ENCODE results near the gene EGFL8. TPM values are rescaled to one million over a fixed set of nuclear protein-coding genes. Genes with fewer than 3 reads are reported as not detected.

Gene EGFL8
- total and polyA plus RNA-seq, 9 of the 15 experiments (the other 6 are each of a cell fraction or from before 2014, with no cell fraction given), result 2.2 to 47.4 (median 14.2) TPM

GRCh38 chr6:32154514-32155161 is 9.8 kb upstream of the EGFL8 start (continued):
- TF ChIP-seq MNT (conservative IDR thresholded peaks at IDR 0.05) (peak; percentile 92 to 96), KDM1A (IDR thresholded peaks at IDR 0.05) (peak in 1 of 2 experiments; percentile 50; a peak in 1 of 4 replicates), ZBTB7A (IDR thresholded peaks at IDR 0.05; ENCODE audit: borderline replicate concordance, control insufficient read depth, low read depth, low read length) (peak; percentile 93), NONO (IDR thresholded peaks at IDR 0.05; ENCODE audit: low read depth in 2 of 2, low read length in 1 of 2) (peak in 1 of 2 experiments; percentile 89; a peak in 2 of 4 replicates), POLR3G (IDR thresholded peaks at IDR 0.05; ENCODE audit: extremely low read depth, insufficient read length, insufficient replicate concordance) (no peak), FOSL1 (tag; conservative IDR thresholded peaks at IDR 0.05) (peak; percentile 30; the same call in 1 of the 2 replicates), NFRKB (IDR thresholded peaks at IDR 0.05; ENCODE audit: low read depth) (no peak), CTCF (IDR thresholded peaks at IDR 0.05 in 2 of 3, conservative IDR thresholded peaks at IDR 0.05 in 1 of 3; ENCODE audit: insufficient read depth in 2 of 3, low read depth in 1 of 3, low read length in 3 of 3) (peak; percentile 79 to 94 (median 83)), ZNF445 (CRISPR knock-in tag; IDR thresholded peaks at IDR 0.05; ENCODE audit: low read depth) (no peak), HBP1 (CRISPR knock-in tag; IDR thresholded peaks at IDR 0.05) (no peak), NELFE (IDR thresholded peaks at IDR 0.05; ENCODE audit: insufficient read depth, insufficient read length) (no peak), YY1 (IDR thresholded peaks at IDR 0.05; ENCODE audit: borderline replicate concordance in 1 of 3, control insufficient read depth in 1 of 3, extremely low read depth in 1 of 3, insufficient read depth in 3 of 3, insufficient read length in 1 of 3, insufficient replicate concordance in 2 of 3, low read depth in 1 of 3, low read length in 2 of 3) (peak in 2 of 3 experiments; percentile 50 to 52), ELK3 (CRISPR knock-in tag; IDR thresholded peaks at IDR 0.05) (no peak), XRCC5 (IDR thresholded peaks at IDR 0.05; ENCODE audit: low read depth, low read length) (peak; percentile 78; the same call in 1 of the 2 replicates)

All from K562 (cell line).